HEK293T (cell line): ENCODE results near the gene RSAD2.

Experiments used
- BHLHE40 ChIP-seq: fragments of 450-650 bp; IDR thresholded peaks from 2 replicates; pipeline ENCODE4 v1.6.1; 2016; ENCODE audit warnings: mild to moderate bottlenecking, moderate library complexity, borderline replicate concordance
- FOXK2 ChIP-seq: fragments of 450-650 bp; IDR thresholded peaks from 2 replicates; pipeline ENCODE4 v1.6.1; 2016; ENCODE audit warnings: mild to moderate bottlenecking
- LEF1 ChIP-seq: fragments of 450-650 bp; IDR thresholded peaks from 2 replicates; pipeline ENCODE4 v1.6.1; 2017; ENCODE audit warnings: mild to moderate bottlenecking, borderline replicate concordance

DNA sequence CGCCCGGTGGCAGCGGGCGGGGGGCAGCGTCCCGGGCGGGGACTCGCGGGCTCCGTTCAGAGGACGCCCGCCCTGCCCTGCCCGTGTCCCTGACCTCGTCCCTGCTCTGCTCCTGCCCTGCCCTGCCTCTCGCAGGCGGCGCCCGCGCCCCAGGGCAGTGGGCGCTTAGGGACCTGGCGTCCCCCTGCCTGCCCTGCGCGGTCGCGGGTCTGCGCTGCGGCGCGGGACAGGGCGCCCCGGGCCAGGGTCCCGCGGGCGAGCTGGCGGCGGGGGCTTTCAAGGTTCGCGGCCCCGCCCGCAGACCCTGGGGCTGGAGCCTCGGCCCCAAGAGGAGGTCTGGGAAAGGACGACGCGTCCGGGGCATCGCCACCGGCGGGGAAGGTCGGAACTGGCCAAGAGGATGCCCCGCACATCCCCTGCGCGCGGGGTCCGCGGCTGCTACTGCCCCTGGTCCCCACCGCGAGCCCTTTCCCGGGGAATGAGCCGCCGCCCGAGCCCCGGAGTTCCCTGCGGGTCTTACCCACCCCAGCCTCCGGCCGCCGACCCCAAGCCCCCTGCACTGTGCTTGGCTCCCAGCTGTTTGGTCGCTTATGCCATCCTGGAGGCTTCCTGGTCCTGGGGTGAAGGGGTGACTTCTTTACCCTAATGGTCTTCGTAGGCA is 40.3 kb downstream of the RSAD2 start:
- TF ChIP-seq FOXK2 (no peak), BHLHE40 (no peak), LEF1 (no peak)
